ENCODE measurements around the gene ZNF718. TPM values are rescaled to one million over a fixed set of nuclear protein-coding genes. Genes with fewer than 3 reads are reported as not detected.

Gene ZNF718
- total RNA-seq (5.1 and 12.1 TPM in 2 replicates), polyA plus RNA-seq (0.89 and 0.99 TPM in 2 replicates), polyA minus RNA-seq (2.6 TPM in 2 replicates), Bru-seq, nascent RNA (percentile 87 among the genes with signal in this experiment), BruChase-seq, experiment 1, labeled RNA remaining after a 6-hour chase (percentile 80 among the genes with signal in this experiment), BruChase-seq, experiment 2, labeled RNA remaining after a 2-hour chase (percentile 89 among the genes with signal in this experiment)
- 1.1 and 1.6 TPM in 2 replicates for polyA plus RNA-seq (2011; cell fraction: cytosol; rRNA removed)
- polyA plus RNA-seq (2011; cell fraction: nucleus; rRNA removed): 4.6 and 5.0 TPM in 2 replicates
- 0.86 and 1.1 TPM in 2 replicates for polyA plus RNA-seq (2012)
- 1.3 TPM for polyA minus RNA-seq (2011; cell fraction: cytosol; rRNA and poly(A)+ RNA removed)
- polyA minus RNA-seq (2011; cell fraction: nucleus; rRNA and poly(A)+ RNA removed): 12.9 and 14.3 TPM in 2 replicates
- long read RNA-seq, partial matches to known transcripts: 1 of 2 reads
- long read RNA-seq, other reads (novel, unspliced or antisense): 1 of 2 reads

DNA sequence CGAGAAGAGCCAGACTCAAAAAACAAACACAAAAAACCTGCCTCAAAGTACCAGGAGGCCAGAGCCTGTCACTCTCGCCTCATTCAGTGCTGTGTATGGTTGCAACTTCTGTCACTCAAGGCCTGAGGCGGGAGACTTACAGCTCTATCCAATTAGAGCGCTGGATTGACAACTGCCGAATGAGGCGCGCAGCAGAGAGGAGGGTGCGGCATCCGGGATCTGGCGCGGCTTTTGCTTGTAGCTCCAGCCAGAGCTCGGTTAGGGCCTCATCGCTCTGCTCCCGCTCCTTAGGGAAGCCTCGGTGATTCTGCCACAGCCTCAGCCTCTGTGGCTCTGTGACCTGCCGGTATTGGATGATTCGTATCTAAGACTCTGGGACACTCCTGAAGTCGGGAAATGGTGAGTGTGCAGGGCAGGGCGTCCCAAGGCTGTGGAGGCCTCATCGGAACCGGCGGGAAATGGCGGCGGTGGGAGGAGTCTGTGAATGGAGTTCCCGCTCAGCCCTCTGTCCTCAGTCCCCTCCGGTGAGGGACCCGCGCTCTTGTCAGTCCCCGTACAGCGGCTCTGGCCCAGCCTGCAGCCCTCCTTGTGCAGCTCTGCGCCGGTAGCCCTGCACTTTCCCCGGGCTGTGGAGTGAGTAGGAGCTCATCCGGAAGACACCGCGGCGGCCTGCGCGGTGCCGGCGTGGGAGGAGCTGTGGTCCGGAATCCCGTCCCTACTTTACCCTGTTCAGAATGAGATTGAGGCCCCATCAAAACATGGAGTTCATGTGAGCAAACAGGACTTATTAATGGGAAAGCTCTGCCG, at the start of gene ZNF718:
ZNF718 (plus strand) TSS at position 227 of the 807 bp plus-strand sequence; CDS start at position 397, 170 bp downstream.
- Histone ChIP-seq H3K9ac (replicated peaks; ENCODE audit: extremely low read depth, insufficient read depth, low read length) (peak within 1 kb of the TSS; percentile 67), H3K4me3 (replicated peaks in 1 of 3; ENCODE audit: insufficient read depth in 1 of 3, low read depth in 1 of 3, low read length in 3 of 3) (peak within 1 kb of the TSS; percentile 48 to 65 (median 62)), H3K4me1 (ENCODE audit: control insufficient read depth, extremely low read depth, insufficient read depth, low read length) (peaks cover 7% of the 10 kb centered on the region), H3K9me3 (replicated peaks; ENCODE audit: control insufficient read depth, insufficient read depth, low read length) (no peaks in the 10 kb centered on the region), H4K20me1 (replicated peaks; ENCODE audit: control insufficient read depth, extremely low read depth, insufficient read depth, low read length) (no peaks in the 10 kb centered on the region), H3K27ac (ENCODE audit: insufficient read depth, low read depth, low read length) (peak within 1 kb of the TSS; percentile 44), H3K27me3 (ENCODE audit: control insufficient read depth in 2 of 2, insufficient read depth in 2 of 2, low read length in 2 of 2) (no peaks in the 10 kb centered on the region), H3K4me2 (ENCODE audit: insufficient read depth, low read length) (peak within 1 kb of the TSS; percentile 47), H3K9me1 (replicated peaks; ENCODE audit: control insufficient read depth, extremely low read depth, insufficient read depth, low read length) (no peaks in the 10 kb centered on the region), H3K36me3 (ENCODE audit: control insufficient read depth in 2 of 2, extremely low read depth in 1 of 2, insufficient read depth in 2 of 2, low read length in 2 of 2) (no peaks in the 10 kb centered on the region), H2AFZ (ENCODE audit: low read depth, low read length) (peak within 1 kb of the TSS; percentile 70), H3K79me2 (ENCODE audit: control insufficient read depth, insufficient read depth, low read length) (peaks cover 19% of the 10 kb centered on the region)
- CTCF ChIA-PET: interaction anchor here (1.1 to 1.7 kb wide), 4 partner anchors 8 to 118 kb away, joined by 3 to 4 read pairs (median 4); no protein-coding TSS in a partner anchor
- DNase-seq (ENCODE audit: low read depth, low spot score) (peak; percentile 98), FAIRE-seq (peak; percentile 87)
- dilution Hi-C loops (cut with MboI; ENCODE audit: extremely low pct_ligation_motif_present, low sequenced_read_pairs) (no loop called here), intact Hi-C loops (cut with micrococcal nuclease) (loop anchor here (5.0 kb wide), 2 partner anchors 88 to 348 kb away; no protein-coding TSS in a partner anchor)
- POLR2A ChIA-PET: no interaction called here
- BruUV-seq (replicated peaks): TSS peak; percentile 60
- TF ChIP-seq POLR2A (IDR thresholded peaks at IDR 0.05; ENCODE audit: low read depth, low read length) (peak; percentile 78), FOS (IDR thresholded peaks at IDR 0.05; ENCODE audit: borderline replicate concordance, insufficient read depth, low read length) (no peak), POLR2AphosphoS5 (IDR thresholded peaks at IDR 0.05; ENCODE audit: insufficient read depth, low read depth, low read length) (peak; percentile 52), CTCF (IDR thresholded peaks at IDR 0.05; ENCODE audit: extremely low read depth in 1 of 2, insufficient read depth in 1 of 2, low read depth in 1 of 2, low read length in 2 of 2) (no peak), GATA2 (IDR thresholded peaks at IDR 0.05; ENCODE audit: insufficient read depth, insufficient read length, low read depth, low read length) (no peak), MYC (IDR thresholded peaks at IDR 0.05; ENCODE audit: low read depth, low read length) (no peak)
- TF ChIP-seq, protein P1, sequence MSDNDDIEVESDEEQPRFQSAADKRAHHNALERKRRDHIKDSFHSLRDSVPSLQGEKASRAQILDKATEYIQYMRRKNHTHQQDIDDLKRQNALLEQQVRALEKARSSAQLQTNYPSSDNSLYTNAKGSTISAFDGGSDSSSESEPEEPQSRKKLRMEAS (IDR thresholded peaks at IDR 0.05; ENCODE audit: insufficient read depth, insufficient read length): no peak

Data from endothelial cell of umbilical vein (primary cell).